H1 (cell line): Measurements from ENCODE around the gene BCAS3.

Source experiments
- BRCA1 ChIP-seq: IDR thresholded peaks from 2 replicates; pipeline ENCODE4 v1.6.1; 2012; ENCODE audit warnings: low read depth, low read length, improper control_type of control experiment
- EP300 ChIP-seq, 2 experiments: IDR thresholded peaks; 1 replicate in 1 of 2; 2 replicates in 1 of 2; pipeline ENCODE4 v1.6.1; 2011 to 2012; ENCODE audit warnings: low read depth in 2 of 2, low read length in 2 of 2, mild to moderate bottlenecking in 2 of 2, borderline replicate concordance in 1 of 2, inconsistent platforms in 1 of 2, moderate library complexity in 1 of 2
- EZH2 ChIP-seq: fragments of 200-600 bp; sonication (generic); IDR thresholded peaks from 2 replicates; pipeline ENCODE4 v1.7.1; 2012; ENCODE audit warnings: low read depth, mild to moderate bottlenecking, moderate library complexity, low read length, inconsistent platforms; ENCODE audit not compliant: severe bottlenecking
- POLR2A ChIP-seq, 2 experiments: IDR thresholded peaks; 1 replicate in 1 of 2; 2 replicates in 1 of 2; pipeline ENCODE4 v1.6.1; 2011; ENCODE audit warnings: low read depth in 2 of 2, low read length in 2 of 2, mild to moderate bottlenecking in 2 of 2; ENCODE audit errors: control extremely low read depth in 1 of 2
- POLR2AphosphoS5 ChIP-seq: IDR thresholded peaks from 2 replicates; pipeline ENCODE4 v1.6.1; 2011; ENCODE audit warnings: low read depth, low read length
- RAD21 ChIP-seq, 2 experiments: IDR thresholded peaks in 1 of 2; conservative IDR thresholded peaks in 1 of 2; 2 replicates each; pipeline ENCODE4 v1.6.1; 2011; ENCODE audit warnings: low read depth in 2 of 2, low read length in 2 of 2, improper control_type of control experiment in 1 of 2, inconsistent platforms in 1 of 2, mild to moderate bottlenecking in 1 of 2, moderate library complexity in 1 of 2
- SIN3A ChIP-seq, 2 experiments: IDR thresholded peaks in 1 of 2; conservative IDR thresholded peaks in 1 of 2; 2 replicates each; pipeline ENCODE4 v1.6.1; 2011 to 2012; ENCODE audit warnings: low read length in 2 of 2, improper control_type of control experiment in 1 of 2, low read depth in 1 of 2, mild to moderate bottlenecking in 1 of 2
- SUZ12 ChIP-seq: fragments of 200-600 bp; sonication (generic); IDR thresholded peaks from 2 replicates; pipeline ENCODE4 v1.6.1; 2012; ENCODE audit warnings: mild to moderate bottlenecking, inconsistent platforms, low read length, moderate library complexity, mixed read lengths
- TF ChIP-seq, protein P1 (sequence below), 3 experiments: IDR thresholded peaks; 1 replicate in 2 of 3; 2 replicates in 1 of 3; pipeline versions ENCODE4 v1.5.1 to v1.6.1; 2011; ENCODE audit warnings: low read length in 3 of 3, mild to moderate bottlenecking in 3 of 3, inconsistent platforms in 2 of 3, low read depth in 1 of 3, moderate library complexity in 1 of 3; ENCODE audit not compliant: insufficient read depth in 1 of 3; ENCODE audit errors: control extremely low read depth in 1 of 3
- TF ChIP-seq, protein P2 (sequence below): IDR thresholded peaks from 2 replicates; pipeline ENCODE4 v1.6.1; 2012; ENCODE audit warnings: inconsistent platforms
- TF ChIP-seq, protein P3 (sequence below): IDR thresholded peaks from 2 replicates; pipeline ENCODE4 v1.6.1; 2011; ENCODE audit warnings: low read depth, mild to moderate bottlenecking, low read length; ENCODE audit not compliant: insufficient read depth

DNA sequence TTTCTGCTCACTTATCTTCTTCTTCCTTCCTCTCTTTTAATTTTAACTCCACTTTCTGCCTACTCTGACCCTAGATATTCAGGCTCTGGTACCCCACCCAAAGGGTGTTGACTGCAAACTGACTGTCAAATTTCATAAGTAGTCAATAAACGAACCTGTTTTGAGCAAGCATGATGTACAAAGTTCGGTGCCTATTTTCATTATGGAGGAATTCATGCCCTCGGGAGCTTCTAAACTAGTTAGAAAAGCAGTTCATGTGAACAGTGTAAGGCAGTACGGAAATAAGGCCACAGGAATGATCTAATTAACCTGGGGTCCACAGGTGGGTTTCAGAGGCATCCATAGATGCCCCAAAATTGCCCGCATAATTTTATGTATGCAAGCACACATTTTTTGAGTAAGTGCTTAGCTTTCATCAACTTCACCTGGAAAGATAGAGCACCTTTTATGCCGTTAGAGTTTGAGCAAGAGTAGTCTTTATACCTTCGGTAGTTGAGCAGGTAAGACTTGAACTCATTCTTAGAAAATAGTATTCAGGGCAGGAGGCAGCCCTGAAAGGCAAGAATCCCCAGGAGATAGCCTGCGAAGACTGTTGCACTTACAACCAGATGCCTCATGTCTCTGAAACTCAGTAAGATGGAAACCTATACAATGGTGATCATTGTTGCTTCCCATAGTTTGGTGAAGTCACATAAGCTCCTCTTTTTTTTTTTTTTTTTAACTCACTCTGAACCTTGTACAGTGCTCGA is 685.4 kb downstream of the BCAS3 start:
- TF ChIP-seq, protein P1, sequence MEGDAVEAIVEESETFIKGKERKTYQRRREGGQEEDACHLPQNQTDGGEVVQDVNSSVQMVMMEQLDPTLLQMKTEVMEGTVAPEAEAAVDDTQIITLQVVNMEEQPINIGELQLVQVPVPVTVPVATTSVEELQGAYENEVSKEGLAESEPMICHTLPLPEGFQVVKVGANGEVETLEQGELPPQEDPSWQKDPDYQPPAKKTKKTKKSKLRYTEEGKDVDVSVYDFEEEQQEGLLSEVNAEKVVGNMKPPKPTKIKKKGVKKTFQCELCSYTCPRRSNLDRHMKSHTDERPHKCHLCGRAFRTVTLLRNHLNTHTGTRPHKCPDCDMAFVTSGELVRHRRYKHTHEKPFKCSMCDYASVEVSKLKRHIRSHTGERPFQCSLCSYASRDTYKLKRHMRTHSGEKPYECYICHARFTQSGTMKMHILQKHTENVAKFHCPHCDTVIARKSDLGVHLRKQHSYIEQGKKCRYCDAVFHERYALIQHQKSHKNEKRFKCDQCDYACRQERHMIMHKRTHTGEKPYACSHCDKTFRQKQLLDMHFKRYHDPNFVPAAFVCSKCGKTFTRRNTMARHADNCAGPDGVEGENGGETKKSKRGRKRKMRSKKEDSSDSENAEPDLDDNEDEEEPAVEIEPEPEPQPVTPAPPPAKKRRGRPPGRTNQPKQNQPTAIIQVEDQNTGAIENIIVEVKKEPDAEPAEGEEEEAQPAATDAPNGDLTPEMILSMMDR (IDR thresholded peaks at IDR 0.05; ENCODE audit: control extremely low read depth in 1 of 3, insufficient read depth in 1 of 3, low read depth in 1 of 3, low read length in 3 of 3) = no peak
- no peak for TF ChIP-seq BRCA1
- no peak for TF ChIP-seq SIN3A (conservative IDR thresholded peaks at IDR 0.05 in 1 of 2, IDR thresholded peaks at IDR 0.05 in 1 of 2; ENCODE audit: low read depth in 1 of 2, low read length in 2 of 2)
- no peak for TF ChIP-seq POLR2A (IDR thresholded peaks at IDR 0.05; ENCODE audit: control extremely low read depth in 1 of 2, low read depth in 2 of 2, low read length in 2 of 2)
- TF ChIP-seq SUZ12 = no peak
- TF ChIP-seq, protein P2, sequence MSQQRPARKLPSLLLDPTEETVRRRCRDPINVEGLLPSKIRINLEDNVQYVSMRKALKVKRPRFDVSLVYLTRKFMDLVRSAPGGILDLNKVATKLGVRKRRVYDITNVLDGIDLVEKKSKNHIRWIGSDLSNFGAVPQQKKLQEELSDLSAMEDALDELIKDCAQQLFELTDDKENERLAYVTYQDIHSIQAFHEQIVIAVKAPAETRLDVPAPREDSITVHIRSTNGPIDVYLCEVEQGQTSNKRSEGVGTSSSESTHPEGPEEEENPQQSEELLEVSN = no peak
- no peak for TF ChIP-seq RAD21 (IDR thresholded peaks at IDR 0.05 in 1 of 2, conservative IDR thresholded peaks at IDR 0.05 in 1 of 2; ENCODE audit: low read depth in 2 of 2, low read length in 2 of 2)
- TF ChIP-seq, protein P3, sequence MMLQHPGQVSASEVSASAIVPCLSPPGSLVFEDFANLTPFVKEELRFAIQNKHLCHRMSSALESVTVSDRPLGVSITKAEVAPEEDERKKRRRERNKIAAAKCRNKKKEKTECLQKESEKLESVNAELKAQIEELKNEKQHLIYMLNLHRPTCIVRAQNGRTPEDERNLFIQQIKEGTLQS = no peak
- TF ChIP-seq EP300 (IDR thresholded peaks at IDR 0.05; ENCODE audit: borderline replicate concordance in 1 of 2, low read depth in 2 of 2, low read length in 2 of 2) = no peak
- TF ChIP-seq EZH2 = no peak
- TF ChIP-seq POLR2AphosphoS5 = no peak
